HL-60 (cell line): Measurements from ENCODE around the gene PLP1.

Source experiments
- DNase-seq, 2 experiments: peaks; one replicate each; pipeline ENCODE4 v3.0.0-alpha.2; 2010 to 2020; ENCODE audit warnings: low read depth in 1 of 2, low spot score in 1 of 2
- H3K27ac ChIP-seq: fragments of 250-450 bp; sonication (Bioruptor Pico); replicated peaks from 2 replicates; pipeline ENCODE4 v1.5.1; 2020; ENCODE audit warnings: mild to moderate bottlenecking, moderate library complexity
- H3K27me3 ChIP-seq: fragments of 250-450 bp; sonication (Bioruptor Pico); 2 replicates; pipeline ENCODE4 v1.5.1; 2021; ENCODE audit warnings: mild to moderate bottlenecking, moderate library complexity; ENCODE audit not compliant: insufficient read depth, poor library complexity, severe bottlenecking
- H3K4me3 ChIP-seq: replicated peaks from 2 replicates; pipeline ENCODE4 v1.5.1; 2011; ENCODE audit warnings: mild to moderate bottlenecking, control low read depth, low read length; ENCODE audit not compliant: insufficient read depth
- GABPA ChIP-seq: IDR thresholded peaks from 2 replicates; pipeline ENCODE4 v1.6.1; 2012; ENCODE audit warnings: low read depth
- POLR2AphosphoS5 ChIP-seq: IDR thresholded peaks from 2 replicates; pipeline ENCODE4 v1.6.1; 2012; ENCODE audit warnings: low read depth
- SPI1 ChIP-seq: IDR thresholded peaks from 2 replicates; pipeline ENCODE4 v1.6.1; 2012; ENCODE audit warnings: low read depth, mild to moderate bottlenecking, borderline replicate concordance
- TF ChIP-seq, protein P1 (sequence below): IDR thresholded peaks from 2 replicates; pipeline ENCODE4 v1.6.1; 2012; ENCODE audit warnings: low read depth; ENCODE audit not compliant: insufficient replicate concordance
- TF ChIP-seq, protein P2 (sequence below): IDR thresholded peaks from one replicate; pipeline ENCODE4 v1.5.1; 2011; ENCODE audit warnings: low read length, control low read depth, inconsistent platforms; ENCODE audit not compliant: insufficient read depth

PLP1 gene

DNA sequence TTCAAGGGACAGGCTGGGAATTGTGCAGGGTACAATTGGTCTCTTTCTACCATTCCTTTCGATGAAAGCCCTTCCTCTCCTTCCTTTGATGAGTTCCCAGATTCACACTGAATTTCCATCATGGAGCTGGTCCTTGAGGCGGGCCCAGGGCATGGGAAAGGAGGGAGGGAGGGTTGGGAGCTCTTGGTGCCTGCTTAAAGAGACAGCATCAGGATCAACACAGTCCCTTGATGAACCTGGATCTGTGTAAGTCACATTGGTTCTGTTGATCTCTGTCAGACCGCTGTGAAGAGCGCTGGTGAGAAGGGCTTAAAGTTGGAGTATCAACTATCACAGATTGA is 4.4 kb downstream of the PLP1 start:
- no peak overlapping the region for H3K27ac ChIP-seq
- no peak for DNase-seq
- no peaks in the 10 kb centered on the region for H3K27me3 ChIP-seq
- H3K4me3 ChIP-seq: no peak overlapping the region
- no peak for TF ChIP-seq SPI1
- no peak for TF ChIP-seq GABPA
- TF ChIP-seq, protein P1, sequence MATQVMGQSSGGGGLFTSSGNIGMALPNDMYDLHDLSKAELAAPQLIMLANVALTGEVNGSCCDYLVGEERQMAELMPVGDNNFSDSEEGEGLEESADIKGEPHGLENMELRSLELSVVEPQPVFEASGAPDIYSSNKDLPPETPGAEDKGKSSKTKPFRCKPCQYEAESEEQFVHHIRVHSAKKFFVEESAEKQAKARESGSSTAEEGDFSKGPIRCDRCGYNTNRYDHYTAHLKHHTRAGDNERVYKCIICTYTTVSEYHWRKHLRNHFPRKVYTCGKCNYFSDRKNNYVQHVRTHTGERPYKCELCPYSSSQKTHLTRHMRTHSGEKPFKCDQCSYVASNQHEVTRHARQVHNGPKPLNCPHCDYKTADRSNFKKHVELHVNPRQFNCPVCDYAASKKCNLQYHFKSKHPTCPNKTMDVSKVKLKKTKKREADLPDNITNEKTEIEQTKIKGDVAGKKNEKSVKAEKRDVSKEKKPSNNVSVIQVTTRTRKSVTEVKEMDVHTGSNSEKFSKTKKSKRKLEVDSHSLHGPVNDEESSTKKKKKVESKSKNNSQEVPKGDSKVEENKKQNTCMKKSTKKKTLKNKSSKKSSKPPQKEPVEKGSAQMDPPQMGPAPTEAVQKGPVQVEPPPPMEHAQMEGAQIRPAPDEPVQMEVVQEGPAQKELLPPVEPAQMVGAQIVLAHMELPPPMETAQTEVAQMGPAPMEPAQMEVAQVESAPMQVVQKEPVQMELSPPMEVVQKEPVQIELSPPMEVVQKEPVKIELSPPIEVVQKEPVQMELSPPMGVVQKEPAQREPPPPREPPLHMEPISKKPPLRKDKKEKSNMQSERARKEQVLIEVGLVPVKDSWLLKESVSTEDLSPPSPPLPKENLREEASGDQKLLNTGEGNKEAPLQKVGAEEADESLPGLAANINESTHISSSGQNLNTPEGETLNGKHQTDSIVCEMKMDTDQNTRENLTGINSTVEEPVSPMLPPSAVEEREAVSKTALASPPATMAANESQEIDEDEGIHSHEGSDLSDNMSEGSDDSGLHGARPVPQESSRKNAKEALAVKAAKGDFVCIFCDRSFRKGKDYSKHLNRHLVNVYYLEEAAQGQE: no peak
- no peak for TF ChIP-seq POLR2AphosphoS5

DNA sequence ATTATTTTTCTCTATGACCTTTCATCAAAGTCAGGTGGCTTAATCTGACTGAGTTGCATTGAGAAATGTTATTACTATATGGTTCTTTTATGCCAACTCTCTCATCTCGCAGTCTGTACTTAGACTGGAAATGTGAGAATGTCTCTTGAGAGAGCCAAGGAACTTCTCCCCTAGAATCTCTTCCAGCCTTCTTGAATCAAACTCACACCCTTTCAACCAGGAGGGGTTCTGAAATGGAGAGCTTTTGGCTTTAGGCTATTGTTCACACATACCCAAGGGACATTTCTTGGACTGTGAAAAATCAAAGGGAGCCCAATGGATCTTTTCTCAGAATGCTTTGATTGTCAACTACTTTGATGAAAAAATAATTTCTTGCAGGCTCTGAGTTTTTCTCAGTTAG is 5.1 kb downstream of the PLP1 start:
- H3K4me3 ChIP-seq: no peak overlapping the region
- H3K27me3 ChIP-seq: no peaks in the 10 kb centered on the region
- no peak for DNase-seq
- TF ChIP-seq GABPA (no peak), SPI1 (no peak), POLR2AphosphoS5 (no peak)
- TF ChIP-seq, protein P1: no peak
- TF ChIP-seq, protein P2, sequence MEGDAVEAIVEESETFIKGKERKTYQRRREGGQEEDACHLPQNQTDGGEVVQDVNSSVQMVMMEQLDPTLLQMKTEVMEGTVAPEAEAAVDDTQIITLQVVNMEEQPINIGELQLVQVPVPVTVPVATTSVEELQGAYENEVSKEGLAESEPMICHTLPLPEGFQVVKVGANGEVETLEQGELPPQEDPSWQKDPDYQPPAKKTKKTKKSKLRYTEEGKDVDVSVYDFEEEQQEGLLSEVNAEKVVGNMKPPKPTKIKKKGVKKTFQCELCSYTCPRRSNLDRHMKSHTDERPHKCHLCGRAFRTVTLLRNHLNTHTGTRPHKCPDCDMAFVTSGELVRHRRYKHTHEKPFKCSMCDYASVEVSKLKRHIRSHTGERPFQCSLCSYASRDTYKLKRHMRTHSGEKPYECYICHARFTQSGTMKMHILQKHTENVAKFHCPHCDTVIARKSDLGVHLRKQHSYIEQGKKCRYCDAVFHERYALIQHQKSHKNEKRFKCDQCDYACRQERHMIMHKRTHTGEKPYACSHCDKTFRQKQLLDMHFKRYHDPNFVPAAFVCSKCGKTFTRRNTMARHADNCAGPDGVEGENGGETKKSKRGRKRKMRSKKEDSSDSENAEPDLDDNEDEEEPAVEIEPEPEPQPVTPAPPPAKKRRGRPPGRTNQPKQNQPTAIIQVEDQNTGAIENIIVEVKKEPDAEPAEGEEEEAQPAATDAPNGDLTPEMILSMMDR: no peak
- H3K27ac ChIP-seq: no peak overlapping the region

DNA sequence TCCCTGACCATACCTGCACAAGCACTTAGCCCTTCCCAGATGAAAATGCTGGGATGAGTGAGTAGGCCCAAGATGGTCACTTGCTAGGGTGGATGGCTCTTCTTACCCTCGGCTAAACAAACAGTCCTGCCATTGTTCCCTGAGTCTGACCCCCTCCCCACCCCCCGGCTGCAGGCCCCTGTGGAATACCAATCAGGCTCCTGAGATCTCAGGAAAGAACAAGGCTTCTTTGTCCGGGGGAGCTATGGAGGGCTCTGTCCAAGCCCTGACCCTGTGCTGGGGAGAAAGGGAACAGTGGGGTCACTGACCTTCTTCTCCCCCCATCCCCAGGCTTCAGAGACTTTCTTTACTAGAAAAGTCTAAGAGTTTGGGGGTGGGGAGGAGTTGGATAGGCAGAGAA is 6.0 kb downstream of the PLP1 start:
- DNase-seq: no peak
- no peak overlapping the region for H3K27ac ChIP-seq
- no peaks in the 10 kb centered on the region for H3K27me3 ChIP-seq
- no peak overlapping the region for H3K4me3 ChIP-seq
- TF ChIP-seq, protein P1: no peak
- TF ChIP-seq POLR2AphosphoS5 (no peak), SPI1 (no peak), GABPA (no peak)
- TF ChIP-seq, protein P2: no peak
